ENCODE results near the gene DOK1. TPM values are rescaled to one million over a fixed set of nuclear protein-coding genes. Genes with fewer than 3 reads are reported as not detected.

The DOK1 gene
- total and polyA plus RNA-seq, 2 donors (not counting 1 experiment from before 2014, with no cell fraction given) = 29.1 to 41.4 TPM

DNA sequence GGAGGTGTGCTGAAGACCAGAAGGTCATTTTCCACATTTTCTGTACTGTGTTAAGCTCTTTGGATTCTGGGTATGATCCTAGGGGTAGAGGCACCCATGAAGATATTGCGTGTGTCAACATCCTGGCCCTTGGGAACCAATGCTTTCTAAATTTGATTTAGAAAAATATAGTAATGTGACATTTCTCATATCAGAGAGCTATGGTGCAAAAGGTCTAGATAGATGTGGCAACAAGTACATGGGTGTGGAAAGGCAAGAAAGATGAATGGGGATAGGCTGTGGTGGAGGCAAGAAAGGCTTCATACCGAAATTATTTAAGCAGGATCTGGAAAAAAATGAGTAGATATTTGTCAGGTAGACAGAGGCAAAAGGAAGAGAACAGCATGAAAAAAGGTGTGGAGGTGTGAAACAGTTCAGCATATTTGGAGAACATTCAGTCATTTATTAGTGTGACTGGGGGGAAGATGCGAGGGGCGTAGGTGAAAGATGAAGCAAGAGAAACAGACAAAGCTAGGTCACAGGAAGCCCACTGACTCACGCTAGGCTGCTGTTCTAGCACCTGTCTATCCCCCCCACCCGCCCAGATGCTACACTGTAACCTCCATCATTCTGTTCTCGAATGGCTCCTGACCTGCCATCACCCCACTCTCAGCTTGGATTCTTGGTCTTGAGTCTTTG, 11.7 kb downstream of the DOK1 start:
- Histone ChIP-seq H3K9ac (ENCODE audit: low read length) (no peak overlapping the region), H3K9me3 (ENCODE audit: control extremely low read depth in 1 of 3, control insufficient read depth in 2 of 3, insufficient read depth in 1 of 3, low read length in 2 of 3) (no peaks in the 10 kb centered on the region), H2AFZ (ENCODE audit: insufficient read depth, low read depth, low read length, poor library complexity, severe bottlenecking) (no peak overlapping the region), H3K27me3 (replicated peaks in 1 of 4; ENCODE audit: control extremely low read depth in 1 of 4, control insufficient read depth in 3 of 4, insufficient read depth in 4 of 4, low read length in 3 of 4) (no peaks in the 10 kb centered on the region), H3K4me1 (ENCODE audit: control insufficient read depth in 2 of 2, insufficient read depth in 2 of 2, low read length in 2 of 2) (peaks cover 13 to 17% of the 10 kb centered on the region in 2 donors), H3K36me3 (replicated peaks in 1 of 2; ENCODE audit: control extremely low read depth in 1 of 2, control insufficient read depth in 1 of 2, extremely low read depth in 1 of 2, insufficient read depth in 2 of 2, low read length in 1 of 2) (no peaks in the 10 kb centered on the region), H3K27ac (ENCODE audit: low read length in 2 of 2) (no peak overlapping the region), H3K4me2 (replicated peaks; ENCODE audit: low read depth, low read length, poor library complexity, severe bottlenecking) (no peak overlapping the region), H3K4me3 (ENCODE audit: control extremely low read depth in 1 of 5, extremely low read depth in 1 of 5, insufficient read depth in 1 of 5, low read depth in 2 of 5, low read length in 4 of 5) (no peak overlapping the region), H3K79me2 (ENCODE audit: control insufficient read depth, insufficient read depth, low read length) (peaks cover 4% of the 10 kb centered on the region), H4K20me1 (ENCODE audit: control insufficient read depth, insufficient read depth, low read length, poor library complexity, severe bottlenecking) (no peaks in the 10 kb centered on the region)
- POLR2A ChIA-PET = interaction anchor here (1.2 kb wide), 1 partner anchor 12 kb away, joined by 3 read pairs; no protein-coding TSS in a partner anchor
- intact Hi-C loops (cut with micrococcal nuclease) = no loop called here
- 93% methylated on average over 2 of the region's 7 CpGs for WGBS (ENCODE audit: insufficient coverage)
- Mint-ChIP-seq H3K27me3 (no peaks in the 10 kb centered on the region), H3K4me3 (no peak overlapping the region), H3K9me3 (ENCODE audit: insufficient read depth) (no peaks in the 10 kb centered on the region), H3K4me1 (no peaks in the 10 kb centered on the region), H3K27ac (no peak overlapping the region)
- CTCF ChIA-PET = interaction anchor here (1.3 kb wide), 1 partner anchor 34 kb away, joined by 3 read pairs; no protein-coding TSS in a partner anchor
- no peak for TF ChIP-seq EZH2 (IDR thresholded peaks at IDR 0.05; ENCODE audit: borderline replicate concordance, insufficient read depth, low read depth, low read length, poor library complexity, severe bottlenecking)
- TF ChIP-seq, protein P1, sequence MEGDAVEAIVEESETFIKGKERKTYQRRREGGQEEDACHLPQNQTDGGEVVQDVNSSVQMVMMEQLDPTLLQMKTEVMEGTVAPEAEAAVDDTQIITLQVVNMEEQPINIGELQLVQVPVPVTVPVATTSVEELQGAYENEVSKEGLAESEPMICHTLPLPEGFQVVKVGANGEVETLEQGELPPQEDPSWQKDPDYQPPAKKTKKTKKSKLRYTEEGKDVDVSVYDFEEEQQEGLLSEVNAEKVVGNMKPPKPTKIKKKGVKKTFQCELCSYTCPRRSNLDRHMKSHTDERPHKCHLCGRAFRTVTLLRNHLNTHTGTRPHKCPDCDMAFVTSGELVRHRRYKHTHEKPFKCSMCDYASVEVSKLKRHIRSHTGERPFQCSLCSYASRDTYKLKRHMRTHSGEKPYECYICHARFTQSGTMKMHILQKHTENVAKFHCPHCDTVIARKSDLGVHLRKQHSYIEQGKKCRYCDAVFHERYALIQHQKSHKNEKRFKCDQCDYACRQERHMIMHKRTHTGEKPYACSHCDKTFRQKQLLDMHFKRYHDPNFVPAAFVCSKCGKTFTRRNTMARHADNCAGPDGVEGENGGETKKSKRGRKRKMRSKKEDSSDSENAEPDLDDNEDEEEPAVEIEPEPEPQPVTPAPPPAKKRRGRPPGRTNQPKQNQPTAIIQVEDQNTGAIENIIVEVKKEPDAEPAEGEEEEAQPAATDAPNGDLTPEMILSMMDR (IDR thresholded peaks at IDR 0.05) = no peak
- DNase-seq (no peak), ATAC-seq (ENCODE audit: low read depth) (no peak)

DNA sequence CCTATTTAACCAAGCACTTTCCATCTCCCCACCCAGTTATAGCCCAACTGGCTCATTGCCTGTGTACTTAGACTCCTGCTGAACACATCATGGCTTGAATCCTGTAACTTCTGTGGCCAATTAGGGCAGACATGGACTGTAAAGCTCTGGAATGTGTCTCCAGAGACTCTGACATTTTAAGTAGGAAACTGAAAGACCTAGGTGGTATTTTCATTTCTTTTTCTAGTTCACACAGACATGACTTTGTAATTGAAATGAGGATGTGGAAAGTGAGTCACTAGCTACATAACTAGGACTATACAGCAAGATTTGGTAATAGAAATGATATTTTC, 12.2 kb downstream of the DOK1 start:
- TF ChIP-seq, protein P1 (IDR thresholded peaks at IDR 0.05) = no peak
- TF ChIP-seq EZH2 (IDR thresholded peaks at IDR 0.05; ENCODE audit: borderline replicate concordance, insufficient read depth, low read depth, low read length, poor library complexity, severe bottlenecking) = no peak
- Histone ChIP-seq H3K36me3 (replicated peaks in 1 of 2; ENCODE audit: control extremely low read depth in 1 of 2, control insufficient read depth in 1 of 2, extremely low read depth in 1 of 2, insufficient read depth in 2 of 2, low read length in 1 of 2) (no peaks in the 10 kb centered on the region), H3K27me3 (replicated peaks in 1 of 4; ENCODE audit: control extremely low read depth in 1 of 4, control insufficient read depth in 3 of 4, insufficient read depth in 4 of 4, low read length in 3 of 4) (no peaks in the 10 kb centered on the region), H3K27ac (ENCODE audit: low read length in 2 of 2) (no peak overlapping the region), H3K9ac (ENCODE audit: low read length) (no peak overlapping the region), H3K4me3 (ENCODE audit: control extremely low read depth in 1 of 5, extremely low read depth in 1 of 5, insufficient read depth in 1 of 5, low read depth in 2 of 5, low read length in 4 of 5) (no peak overlapping the region), H3K4me1 (ENCODE audit: control insufficient read depth in 2 of 2, insufficient read depth in 2 of 2, low read length in 2 of 2) (peaks cover 18 to 22% of the 10 kb centered on the region in 2 donors), H4K20me1 (ENCODE audit: control insufficient read depth, insufficient read depth, low read length, poor library complexity, severe bottlenecking) (no peaks in the 10 kb centered on the region), H2AFZ (ENCODE audit: insufficient read depth, low read depth, low read length, poor library complexity, severe bottlenecking) (no peak overlapping the region), H3K4me2 (replicated peaks; ENCODE audit: low read depth, low read length, poor library complexity, severe bottlenecking) (no peak overlapping the region), H3K9me3 (ENCODE audit: control extremely low read depth in 1 of 3, control insufficient read depth in 2 of 3, insufficient read depth in 1 of 3, low read length in 2 of 3) (peaks cover 0 to 3% (median 0%) of the 10 kb centered on the region in 3 donors), H3K79me2 (ENCODE audit: control insufficient read depth, insufficient read depth, low read length) (peaks cover 4% of the 10 kb centered on the region)
- no peaks in the 10 kb centered on the region for H3K9me3 Mint-ChIP-seq (ENCODE audit: insufficient read depth)
- intact Hi-C loops (cut with micrococcal nuclease) = no loop called here
- DNase-seq = no peak
- H3K27me3 Mint-ChIP-seq = no peaks in the 10 kb centered on the region
- no peak overlapping the region for H3K27ac Mint-ChIP-seq
- no peak overlapping the region for H3K4me3 Mint-ChIP-seq
- ChIA-PET CTCF (interaction anchor here (1.3 to 1.7 kb wide), 2 partner anchors 19 to 35 kb away, joined by 3 to 4 read pairs; no protein-coding TSS in a partner anchor), POLR2A (interaction anchor here (1.2 kb wide), 1 partner anchor 11 kb away, joined by 3 read pairs; no protein-coding TSS in a partner anchor)
- H3K4me1 Mint-ChIP-seq = no peaks in the 10 kb centered on the region
- no peak for ATAC-seq (ENCODE audit: low read depth)
